ENCODE results near the gene PHACTR2. TPM values are rescaled to one million over a fixed set of nuclear protein-coding genes. Genes with fewer than 3 reads are reported as not detected.

The PHACTR2 gene
- total RNA-seq, 4 donors from 2014 or later: 71.0 to 127 (median 82.7) TPM

GRCh38 chr6:143802833-143803565 lies 125.2 kb downstream of the PHACTR2 start:
- Histone ChIP-seq H3K4me1 (no peaks in the 10 kb centered on the region), H3K9me3 (peaks cover 0 to 6% (median 3%) of the 10 kb centered on the region in 4 donors), H3K27ac (replicated peaks in 1 of 4) (no peak overlapping the region), H3K27me3 (no peaks in the 10 kb centered on the region), H3K36me3 (peaks cover 7 to 20% (median 14%) of the 10 kb centered on the region in 4 donors), H3K4me3 (no peak overlapping the region)
- intact Hi-C loops (cut with DNase I): no loop called here
- no peak for TF ChIP-seq POLR2AphosphoS5 (IDR thresholded peaks at IDR 0.05)
- TF ChIP-seq CTCF (IDR thresholded peaks at IDR 0.05): no peak
- TF ChIP-seq EP300 (IDR thresholded peaks at IDR 0.05): no peak
- TF ChIP-seq POLR2A (IDR thresholded peaks at IDR 0.05; ENCODE audit: low read depth): no peak
- WGBS: 93% methylated on average over 8 of the region's 8 CpGs
- DNase-seq (ENCODE audit: extremely low spot score): no peak

GRCh38 chr6:143803769-143804568 lies 126.2 kb downstream of the PHACTR2 start:
- 88% methylated on average over 9 of the region's 9 CpGs for WGBS

GRCh38 chr6:143804835-143805239 lies 127.1 kb downstream of the PHACTR2 start:
- H3K36me3 ChIP-seq: peaks cover 4 to 33% (median 25%) of the 10 kb centered on the region in 4 donors
- no peaks in the 10 kb centered on the region for H3K4me1 ChIP-seq
- H3K4me3 ChIP-seq: no peak overlapping the region
- no peaks in the 10 kb centered on the region for H3K9me3 ChIP-seq
- WGBS: 74% methylated on average over 4 of the region's 4 CpGs
- DNase-seq (ENCODE audit: extremely low spot score): no peak
- no peak for TF ChIP-seq POLR2AphosphoS5 (IDR thresholded peaks at IDR 0.05)
- no peak for TF ChIP-seq POLR2A (IDR thresholded peaks at IDR 0.05; ENCODE audit: low read depth)
- TF ChIP-seq CTCF (IDR thresholded peaks at IDR 0.05): no peak
- TF ChIP-seq EP300 (IDR thresholded peaks at IDR 0.05): no peak
- H3K27me3 ChIP-seq: no peaks in the 10 kb centered on the region
- no peak overlapping the region for H3K27ac ChIP-seq (replicated peaks in 1 of 4)
- intact Hi-C loops (cut with DNase I): no loop called here

More at GRCh38 chr6:143803769-143804568, 126.2 kb downstream of the PHACTR2 start:
- Histone ChIP-seq H3K27ac (replicated peaks in 1 of 4) (no peak overlapping the region), H3K4me3 (no peak overlapping the region), H3K36me3 (peaks cover 4 to 29% (median 21%) of the 10 kb centered on the region in 4 donors), H3K4me1 (no peaks in the 10 kb centered on the region), H3K27me3 (no peaks in the 10 kb centered on the region), H3K9me3 (peaks cover 0 to 6% (median 3%) of the 10 kb centered on the region in 4 donors)
- TF ChIP-seq EP300 (IDR thresholded peaks at IDR 0.05): no peak
- TF ChIP-seq POLR2A (IDR thresholded peaks at IDR 0.05; ENCODE audit: low read depth): no peak
- no peak for TF ChIP-seq POLR2AphosphoS5 (IDR thresholded peaks at IDR 0.05)
- intact Hi-C loops (cut with DNase I): no loop called here
- no peak for DNase-seq (ENCODE audit: extremely low spot score)

- H3K9me3 ChIP-seq: no peaks in the 10 kb centered on the region
- intact Hi-C loops (cut with DNase I): no loop called here
- H3K27ac ChIP-seq (replicated peaks in 1 of 4): no peak overlapping the region
- no peak for DNase-seq (ENCODE audit: extremely low spot score)
- H3K36me3 ChIP-seq: peaks cover 4 to 28% (median 25%) of the 10 kb centered on the region in 4 donors
- no peaks in the 10 kb centered on the region for H3K27me3 ChIP-seq
- TF ChIP-seq POLR2AphosphoS5 (IDR thresholded peaks at IDR 0.05): no peak
- TF ChIP-seq EP300 (IDR thresholded peaks at IDR 0.05): no peak
- no peak for TF ChIP-seq POLR2A (IDR thresholded peaks at IDR 0.05; ENCODE audit: low read depth)
- TF ChIP-seq CTCF (IDR thresholded peaks at IDR 0.05): no peak
- WGBS: 88% methylated on average over 8 of the region's 8 CpGs
- H3K4me1 ChIP-seq: no peaks in the 10 kb centered on the region
- H3K4me3 ChIP-seq: no peak overlapping the region
Measured at GRCh38 chr6:143806282-143807102, 128.7 kb downstream of the PHACTR2 start.

Measured in esophagus muscularis mucosa (tissue), 4 donors.